ENCODE results near the gene SDC1.

Gene SDC1

GRCh38 chr2:20213651-20214565, 11.0 kb downstream of the SDC1 start:
- no peak for DNase-seq

- DNase-seq, result no peak
These were observed 11.9 kb downstream of the SDC1 start for GRCh38 chr2:20212871-20213503.

- DNase-seq, result no peak
These were observed 12.5 kb downstream of the SDC1 start for GRCh38 chr2:20212459-20212870.

GRCh38 chr2:20211860-20212458, 13.0 kb downstream of the SDC1 start:
- no peak for DNase-seq

GRCh38 chr2:20211420-20211819, 13.5 kb downstream of the SDC1 start:
- DNase-seq, result no peak

- no peak for DNase-seq
These were observed 14.5 kb downstream of the SDC1 start for GRCh38 chr2:20210462-20210861.

- no peak for DNase-seq
These were observed 15.4 kb downstream of the SDC1 start for GRCh38 chr2:20209373-20210109.

- no peak for DNase-seq
These were observed 16.5 kb downstream of the SDC1 start for GRCh38 chr2:20208476-20208859.

GRCh38 chr2:20207051-20207450, 17.9 kb downstream of the SDC1 start:
- DNase-seq, result no peak

GRCh38 chr2:20205915-20206524, 18.9 kb downstream of the SDC1 start:
- DNase-seq, result no peak

- no peak for DNase-seq
These were observed 19.9 kb downstream of the SDC1 start for GRCh38 chr2:20205069-20205468.

GRCh38 chr2:20203521-20204225, 21.3 kb downstream of the SDC1 start:
- no peak for DNase-seq

GRCh38 chr2:20203072-20203471, 21.9 kb downstream of the SDC1 start:
- no peak for DNase-seq

- no peak for DNase-seq
These were observed 23.3 kb downstream of the SDC1 start for GRCh38 chr2:20201671-20202070.

- DNase-seq, result no peak
These were observed 24.0 kb downstream of the SDC1 start for GRCh38 chr2:20200697-20201555.

GRCh38 chr2:20199633-20200270, 25.2 kb downstream of the SDC1 start:
- no peak for DNase-seq

GRCh38 chr2:20198796-20199632, 25.9 kb downstream of the SDC1 start:
- no peak for DNase-seq

- peak; percentile 6 to 44 for DNase-seq
These were observed 26.9 kb downstream of the SDC1 start for GRCh38 chr2:20198001-20198400.

GRCh38 chr2:20197192-20197591, 27.7 kb downstream of the SDC1 start:
- DNase-seq, result no peak
